Posterior cingulate gyrus (tissue), 11 donors: ENCODE data around the gene NEDD4.
"Not testable (repeated sequence)": the region's sequence is repeated elsewhere in the genome, so short reads cannot be mapped to it uniquely, and the experiment has no call there.

Source experiments
- DNase-seq, 10 donors: peaks; one replicate each; pipeline versions ENCODE4 v3.0.0 to v3.0.0-alpha.2; 2020 to 2021; ENCODE audit warnings: mixed read lengths in 3 of 10
- intact Hi-C: fragments of 100-400 bp; cut with DNase I; formaldehyde crosslinking; loops from one replicate; pipeline ENCODE4 v1.15.1; 2023

NEDD4 gene

GRCh38 chr15:55902981-55903380 lies 90.4 kb downstream of the NEDD4 start:
- intact Hi-C loops, result no loop called here
- no peak for DNase-seq

DNA sequence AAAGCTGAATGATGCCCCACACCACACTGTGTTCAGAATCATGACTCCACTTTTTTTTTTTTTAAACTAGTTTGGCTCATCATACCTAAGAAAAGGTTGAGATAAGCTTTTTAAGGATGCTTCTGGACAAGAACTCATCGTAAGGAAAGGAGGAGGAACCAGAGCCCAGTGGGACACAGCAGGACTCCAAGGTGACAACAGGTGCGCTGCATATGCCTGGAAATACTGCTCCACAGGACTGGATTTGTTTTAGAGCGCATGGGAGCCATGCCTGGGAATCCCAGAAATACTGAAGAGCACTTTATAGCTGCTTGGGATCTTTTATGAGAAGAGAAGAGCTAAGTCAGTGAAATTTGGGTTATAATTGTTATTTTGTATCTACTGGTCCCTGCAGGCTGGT lies 93.4 kb downstream of the NEDD4 start:
- no peak for DNase-seq
- intact Hi-C loops, result no loop called here

DNA sequence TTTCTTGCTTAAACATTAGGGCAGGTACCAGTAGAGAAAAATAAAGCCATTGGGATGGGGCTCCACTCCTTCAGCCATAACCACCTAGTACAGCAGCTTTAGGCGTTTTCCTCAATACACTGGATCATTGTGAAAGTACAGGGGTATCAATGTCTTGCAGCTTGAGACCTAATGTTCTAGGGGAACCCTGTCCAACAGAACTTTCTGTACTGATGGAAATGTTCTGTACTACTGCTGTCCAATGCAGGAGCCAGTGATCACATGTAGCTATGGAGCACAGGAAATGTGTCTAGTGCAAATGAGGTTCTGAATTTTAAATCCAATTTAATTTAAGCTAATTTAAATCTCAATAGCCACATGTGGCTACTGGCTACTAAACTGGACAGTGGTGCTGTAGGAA lies 93.9 kb downstream of the NEDD4 start:
- intact Hi-C loops, result no loop called here
- DNase-seq, result no peak

GRCh38 chr15:55897560-55898336 lies 95.7 kb downstream of the NEDD4 start:
- intact Hi-C loops, result no loop called here
- DNase-seq, result peak in 6 of 10 donors; percentile 25 to 79 (median 52)

DNA sequence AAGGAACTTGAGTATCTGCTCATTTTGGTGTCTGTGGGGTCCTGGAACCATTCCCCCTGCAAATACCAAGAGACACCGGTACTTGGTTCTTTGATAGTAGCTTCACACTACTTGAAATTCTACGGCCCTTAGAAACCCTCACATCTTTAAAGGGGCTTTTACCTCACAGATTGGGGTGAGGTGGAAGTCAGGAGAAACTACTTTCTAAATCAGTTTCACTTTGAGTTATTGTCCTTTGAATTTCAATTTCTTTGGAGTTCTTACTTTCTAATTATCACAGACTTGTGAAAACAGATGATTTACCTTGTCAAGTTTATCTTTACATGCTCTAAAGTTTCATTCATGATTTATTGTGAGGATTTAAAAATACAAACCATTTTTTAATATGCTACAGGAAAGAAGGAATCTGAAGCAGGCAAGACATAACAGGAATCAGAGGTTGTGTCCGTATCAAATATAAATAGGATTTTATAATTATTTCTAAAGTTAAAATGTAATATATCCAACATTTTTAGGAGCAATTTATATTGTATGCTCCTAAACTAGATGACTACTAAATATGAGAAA lies 98.9 kb downstream of the NEDD4 start:
- DNase-seq, result no peak
- intact Hi-C loops, result no loop called here

DNA sequence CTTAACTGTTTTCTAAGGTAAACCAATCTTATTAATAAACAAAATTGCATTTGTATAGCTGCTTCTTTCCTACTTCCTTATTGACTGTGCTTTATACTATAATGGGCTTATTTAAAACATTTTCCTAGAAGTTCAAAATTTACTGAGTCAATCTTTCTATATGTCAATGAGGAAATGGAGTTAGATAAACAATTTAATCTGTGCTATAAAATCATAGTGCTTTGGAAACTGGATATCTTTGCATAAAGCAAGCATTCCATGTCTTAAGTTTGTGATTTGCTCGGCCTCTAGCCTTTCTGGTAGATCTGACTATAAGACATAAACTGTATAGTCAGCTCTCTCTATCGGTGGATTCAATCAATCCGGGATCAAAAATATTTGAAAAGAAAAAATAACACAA lies 99.6 kb downstream of the NEDD4 start:
- no peak for DNase-seq
- intact Hi-C loops, result no loop called here

DNA sequence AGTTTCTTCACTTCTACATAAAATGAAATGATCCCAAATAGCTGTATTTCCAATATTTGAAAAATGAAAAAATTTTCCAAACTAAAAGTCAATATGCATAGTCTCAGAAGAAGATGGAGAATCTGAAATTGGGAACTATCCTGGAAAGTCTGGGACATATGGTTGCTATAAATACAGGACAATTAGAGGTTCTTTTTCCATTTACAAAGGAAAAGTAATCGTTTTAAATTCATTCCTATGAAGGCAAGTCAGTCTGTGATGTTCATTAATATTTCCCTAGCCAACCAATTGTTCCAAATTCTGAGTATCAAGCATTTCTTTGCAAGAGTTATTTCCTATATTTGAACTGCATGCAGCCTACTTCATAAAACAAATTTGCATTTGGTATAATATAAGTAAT lies 102.2 kb downstream of the NEDD4 start:
- no peak for DNase-seq
- intact Hi-C loops, result no loop called here

DNA sequence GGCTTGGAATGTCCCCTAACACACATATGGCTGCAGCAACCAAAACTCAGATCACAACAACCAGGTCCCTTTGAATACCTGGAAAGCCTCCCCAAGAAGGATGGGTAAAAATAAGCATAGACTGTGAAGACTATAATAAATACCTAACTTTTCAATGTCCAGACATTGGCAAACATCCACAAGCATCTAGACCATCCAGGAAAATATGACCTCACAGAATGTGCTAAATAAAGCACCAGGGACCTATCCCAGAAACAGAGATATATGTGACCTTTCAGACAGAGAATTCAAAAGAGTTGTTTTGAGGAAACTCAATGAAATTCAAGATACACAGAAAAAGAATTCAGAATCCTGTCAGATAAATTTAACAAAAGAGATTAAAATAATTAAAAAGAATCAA lies 109.2 kb downstream of the NEDD4 start:
- intact Hi-C loops, result no loop called here
- no peak for DNase-seq

DNA sequence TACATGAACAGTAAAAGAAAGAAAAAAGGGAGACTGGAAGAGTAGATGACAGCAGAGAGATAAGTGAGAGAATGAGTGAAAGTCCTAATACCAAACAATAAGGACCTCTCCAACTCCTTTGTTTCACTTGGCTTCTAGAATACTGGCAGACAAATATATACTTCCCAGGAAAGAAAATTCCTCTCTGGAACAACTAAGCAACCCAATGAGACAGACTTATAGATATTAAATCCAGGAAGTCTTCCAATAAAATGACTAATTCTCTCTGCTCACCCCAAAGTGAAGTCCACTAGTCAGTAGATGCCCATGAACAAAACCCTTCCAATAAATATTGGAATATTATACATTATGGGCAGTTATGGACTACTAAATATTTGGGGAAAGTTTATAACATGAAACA lies 114.2 kb downstream of the NEDD4 start:
- intact Hi-C loops, result no loop called here
- no peak for DNase-seq

GRCh38 chr15:55873024-55873720 lies 120.2 kb downstream of the NEDD4 start:
- intact Hi-C loops, result no loop called here
- no peak for DNase-seq

GRCh38 chr15:55872471-55872870 lies 120.9 kb downstream of the NEDD4 start:
- intact Hi-C loops, result no loop called here
- no peak for DNase-seq

DNA sequence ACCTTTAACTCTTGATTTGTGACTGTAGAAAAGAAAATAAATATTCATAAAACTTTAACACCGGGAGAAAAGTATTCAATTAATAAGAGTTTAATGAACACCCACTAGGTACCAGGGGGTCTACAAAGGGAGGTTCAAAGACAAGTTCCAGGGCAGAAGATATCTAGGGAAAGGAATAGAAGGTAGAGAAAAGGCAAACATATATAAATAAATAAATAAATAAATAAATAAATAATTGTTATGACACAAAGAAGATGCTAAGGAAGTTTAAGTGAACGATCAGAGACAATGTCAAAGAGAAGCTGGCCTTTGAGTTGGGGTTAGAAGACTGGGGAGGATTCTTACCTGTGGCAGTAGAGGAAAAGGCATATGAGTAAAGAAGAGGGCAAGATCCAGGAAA lies 123.8 kb downstream of the NEDD4 start:
- intact Hi-C loops, result no loop called here
- no peak for DNase-seq

DNA sequence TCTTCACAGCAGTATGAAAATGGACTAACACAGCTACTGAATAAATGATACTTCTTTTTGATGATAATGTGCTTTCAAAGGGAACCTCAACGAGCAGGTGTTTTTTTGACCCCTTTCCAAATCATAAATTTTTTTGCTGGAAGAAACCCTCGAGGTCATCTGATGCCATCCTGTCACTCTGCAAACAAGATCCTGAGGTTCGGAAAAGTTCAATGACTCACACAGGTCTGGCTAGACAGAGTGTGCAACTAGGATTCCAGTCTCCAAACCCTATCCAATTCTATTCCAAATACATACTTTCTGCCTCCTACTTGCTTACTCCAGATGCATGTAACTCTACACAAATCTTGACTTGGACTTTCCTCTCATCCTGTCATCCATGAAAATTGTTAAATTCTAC lies 124.7 kb downstream of the NEDD4 start:
- intact Hi-C loops, result no loop called here
- DNase-seq, result no peak

GRCh38 chr15:55868291-55868690 lies 125.1 kb downstream of the NEDD4 start:
- intact Hi-C loops, DNase-seq: not testable (repeated sequence)

- DNase-seq, result no peak
- intact Hi-C loops, result no loop called here
Observed at GRCh38 chr15:55863911-55864310, 129.5 kb downstream of the NEDD4 start.

DNA sequence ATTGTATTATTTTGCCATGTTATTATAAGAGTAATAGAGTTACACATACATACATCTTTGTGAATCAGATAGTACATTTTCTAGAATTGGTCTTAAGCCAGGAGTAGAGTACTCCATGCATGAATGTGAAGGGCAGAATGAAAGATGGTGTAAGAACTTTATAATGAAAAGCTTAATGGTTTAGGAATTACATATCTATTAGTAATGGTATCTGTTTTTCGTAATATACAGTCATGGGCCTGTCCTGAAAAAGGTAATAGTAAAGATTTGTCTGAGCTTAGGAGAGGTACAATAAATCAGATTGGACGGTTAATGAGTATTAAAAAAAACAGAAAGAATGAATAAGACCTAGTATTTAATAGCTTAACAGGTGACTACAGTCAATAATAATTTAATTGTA lies 132.3 kb downstream of the NEDD4 start:
- intact Hi-C loops, result no loop called here
- DNase-seq, result no peak

- intact Hi-C loops, result no loop called here
- DNase-seq, result no peak
Observed at GRCh38 chr15:55860468-55860867, 132.9 kb downstream of the NEDD4 start.

- intact Hi-C loops, result no loop called here
- no peak for DNase-seq
Observed at GRCh38 chr15:55859681-55860080, 133.7 kb downstream of the NEDD4 start.

GRCh38 chr15:55858661-55859060 lies 134.8 kb downstream of the NEDD4 start:
- no peak for DNase-seq
- intact Hi-C loops, result no loop called here

GRCh38 chr15:55856506-55857164 lies 136.8 kb downstream of the NEDD4 start:
- DNase-seq, result no peak
- intact Hi-C loops, result no loop called here

- intact Hi-C loops, result no loop called here
- no peak for DNase-seq
Observed at GRCh38 chr15:55853134-55853533, 140.3 kb downstream of the NEDD4 start.
